ENCODE measurements around the gene ZSCAN5C. TPM values are rescaled to one million over a fixed set of nuclear protein-coding genes. Genes with fewer than 3 reads are reported as not detected.
"Not testable (repeated sequence)": the region's sequence is repeated elsewhere in the genome, so short reads cannot be mapped to it uniquely, and the experiment has no call there.

Gene ZSCAN5C
- total and polyA plus RNA-seq, 2 donors (not counting 1 experiment from before 2014, with no cell fraction given) = not detected

DNA sequence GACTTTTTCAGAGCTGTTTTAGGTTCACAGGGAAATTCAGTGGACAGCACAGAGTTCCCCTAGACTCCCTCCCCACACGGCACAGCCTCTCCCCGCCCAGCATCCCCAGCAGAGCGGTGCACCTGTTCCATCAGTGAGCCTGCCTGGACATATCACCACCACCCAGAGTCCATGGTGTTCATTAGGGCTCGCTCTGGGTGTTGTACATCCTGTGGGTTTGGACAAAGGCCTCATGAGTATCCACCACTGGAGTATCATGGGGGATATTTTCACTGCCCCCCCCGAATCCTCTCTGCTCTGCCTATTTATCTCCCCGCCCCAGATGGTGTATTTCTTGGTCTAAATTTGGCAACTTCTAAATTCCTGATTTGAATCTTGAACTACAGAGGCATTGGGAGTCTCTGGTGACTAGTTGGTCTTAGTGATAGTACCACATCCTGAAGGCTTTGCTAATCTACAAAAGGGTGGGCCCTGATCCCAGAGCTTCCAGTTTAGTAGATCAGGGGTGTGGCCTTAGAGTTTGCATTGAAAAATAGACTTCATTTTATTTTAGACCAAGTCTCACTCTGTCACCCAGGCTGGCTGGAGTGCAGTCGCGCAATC lies 46.8 kb downstream of the ZSCAN5C start:
- ATAC-seq (ENCODE audit: low read depth); H3K4me1 ChIP-seq (ENCODE audit: control insufficient read depth in 2 of 2, insufficient read depth in 2 of 2, low read length in 2 of 2); DNase-seq; H3K9ac ChIP-seq (ENCODE audit: low read length); H3K4me3 ChIP-seq (ENCODE audit: control extremely low read depth in 1 of 5, extremely low read depth in 1 of 5, insufficient read depth in 1 of 5, low read depth in 2 of 5, low read length in 4 of 5); H4K20me1 ChIP-seq (ENCODE audit: control insufficient read depth, insufficient read depth, low read length, poor library complexity, severe bottlenecking); POLR2A ChIA-PET; intact Hi-C loops (cut with micrococcal nuclease); H3K4me1 Mint-ChIP-seq; H3K9me3 ChIP-seq (ENCODE audit: control extremely low read depth in 1 of 3, control insufficient read depth in 2 of 3, insufficient read depth in 1 of 3, low read length in 2 of 3); H3K27me3 Mint-ChIP-seq; H3K36me3 ChIP-seq (replicated peaks in 1 of 2; ENCODE audit: control extremely low read depth in 1 of 2, control insufficient read depth in 1 of 2, extremely low read depth in 1 of 2, insufficient read depth in 2 of 2, low read length in 1 of 2); H3K27me3 ChIP-seq (replicated peaks in 1 of 4; ENCODE audit: control extremely low read depth in 1 of 4, control insufficient read depth in 3 of 4, insufficient read depth in 4 of 4, low read length in 3 of 4); H3K79me2 ChIP-seq (ENCODE audit: control insufficient read depth, insufficient read depth, low read length); H2AFZ ChIP-seq (ENCODE audit: insufficient read depth, low read depth, low read length, poor library complexity, severe bottlenecking); H3K27ac ChIP-seq (ENCODE audit: low read length in 2 of 2); H3K4me3 Mint-ChIP-seq; H3K9me3 Mint-ChIP-seq (ENCODE audit: insufficient read depth); H3K27ac Mint-ChIP-seq; H3K4me2 ChIP-seq (replicated peaks; ENCODE audit: low read depth, low read length, poor library complexity, severe bottlenecking): not testable (repeated sequence)
- CTCF ChIA-PET = interaction anchor here (0.6 kb wide), 1 partner anchor 11 kb away, joined by 3 read pairs; no protein-coding TSS in a partner anchor
- 94% methylated on average over 2 of the region's 8 CpGs for WGBS (ENCODE audit: insufficient coverage)

DNA sequence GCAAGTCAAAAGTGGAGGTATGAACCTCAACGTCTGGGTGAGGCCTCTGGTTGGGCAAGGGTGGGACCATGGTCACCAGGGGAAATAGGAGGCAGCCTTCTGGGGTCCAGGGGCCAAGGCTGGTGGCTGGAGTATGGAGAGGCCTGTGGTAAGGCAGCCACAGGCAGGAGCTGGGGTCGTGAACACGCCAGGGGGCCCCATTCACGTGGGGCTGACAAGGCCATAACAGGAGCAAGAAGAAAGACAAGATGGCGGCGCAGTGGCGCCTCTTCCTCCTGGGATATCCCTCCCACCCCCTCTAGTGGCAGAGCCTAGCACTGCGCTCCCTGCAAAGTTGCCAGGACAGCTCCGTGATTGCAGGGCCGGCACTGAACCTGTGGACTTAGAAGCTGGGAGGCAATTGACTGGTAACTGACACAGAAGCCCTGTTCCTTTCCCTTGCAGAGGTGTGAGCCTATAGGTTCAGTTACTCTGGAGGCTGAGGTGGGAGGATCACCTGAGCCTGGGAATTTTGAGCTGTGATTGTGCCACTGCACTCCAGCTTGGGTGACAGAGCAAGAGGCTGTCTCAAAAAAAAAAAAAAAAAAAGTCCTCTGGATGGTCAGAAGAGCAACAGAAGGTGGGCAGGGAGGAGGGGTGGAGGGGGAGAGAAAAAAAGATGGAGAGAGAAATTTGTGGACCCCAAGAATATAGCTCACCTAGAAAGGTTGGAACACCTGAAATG lies 50.8 kb downstream of the ZSCAN5C start:
- H3K9me3 Mint-ChIP-seq (ENCODE audit: insufficient read depth) = no peaks in the 10 kb centered on the region
- no peaks in the 10 kb centered on the region for H3K79me2 ChIP-seq (ENCODE audit: control insufficient read depth, insufficient read depth, low read length)
- no peaks in the 10 kb centered on the region for H3K4me1 Mint-ChIP-seq
- peaks cover 0 to 6% (median 0%) of the 10 kb centered on the region in 3 donors for H3K9me3 ChIP-seq (ENCODE audit: control extremely low read depth in 1 of 3, control insufficient read depth in 2 of 3, insufficient read depth in 1 of 3, low read length in 2 of 3)
- peak overlapping the region; percentile 65 for H2AFZ ChIP-seq (ENCODE audit: insufficient read depth, low read depth, low read length, poor library complexity, severe bottlenecking)
- no peaks in the 10 kb centered on the region for H3K27me3 Mint-ChIP-seq
- no peak overlapping the region for H3K4me3 ChIP-seq (ENCODE audit: control extremely low read depth in 1 of 5, extremely low read depth in 1 of 5, insufficient read depth in 1 of 5, low read depth in 2 of 5, low read length in 4 of 5)
- peak; percentile 76 for ATAC-seq (ENCODE audit: low read depth)
- H3K9ac ChIP-seq (ENCODE audit: low read length) = no peak overlapping the region
- no peaks in the 10 kb centered on the region for H3K36me3 ChIP-seq (replicated peaks in 1 of 2; ENCODE audit: control extremely low read depth in 1 of 2, control insufficient read depth in 1 of 2, extremely low read depth in 1 of 2, insufficient read depth in 2 of 2, low read length in 1 of 2)
- CTCF ChIA-PET = interaction anchor here (0.7 to 7.1 kb wide), 36 partner anchors 8 to 543 kb away, joined by 3 to 163 read pairs (median 6); no protein-coding TSS in a partner anchor
- intact Hi-C loops (cut with micrococcal nuclease) = loop anchor here (1.0 kb wide), 2 partner anchors 80 to 177 kb away; no protein-coding TSS in a partner anchor
- H3K27ac ChIP-seq (ENCODE audit: low read length in 2 of 2) = no peak overlapping the region
- H3K4me1 ChIP-seq (ENCODE audit: control insufficient read depth in 2 of 2, insufficient read depth in 2 of 2, low read length in 2 of 2) = peaks cover 0 to 2% of the 10 kb centered on the region in 2 donors
- no peaks in the 10 kb centered on the region for H3K27me3 ChIP-seq (replicated peaks in 1 of 4; ENCODE audit: control extremely low read depth in 1 of 4, control insufficient read depth in 3 of 4, insufficient read depth in 4 of 4, low read length in 3 of 4)
- H3K4me2 ChIP-seq (replicated peaks; ENCODE audit: low read depth, low read length, poor library complexity, severe bottlenecking) = peak overlapping the region; percentile 6
- TF ChIP-seq EZH2 (IDR thresholded peaks at IDR 0.05; ENCODE audit: borderline replicate concordance, insufficient read depth, low read depth, low read length, poor library complexity, severe bottlenecking) = no peak
- TF ChIP-seq, protein P1, sequence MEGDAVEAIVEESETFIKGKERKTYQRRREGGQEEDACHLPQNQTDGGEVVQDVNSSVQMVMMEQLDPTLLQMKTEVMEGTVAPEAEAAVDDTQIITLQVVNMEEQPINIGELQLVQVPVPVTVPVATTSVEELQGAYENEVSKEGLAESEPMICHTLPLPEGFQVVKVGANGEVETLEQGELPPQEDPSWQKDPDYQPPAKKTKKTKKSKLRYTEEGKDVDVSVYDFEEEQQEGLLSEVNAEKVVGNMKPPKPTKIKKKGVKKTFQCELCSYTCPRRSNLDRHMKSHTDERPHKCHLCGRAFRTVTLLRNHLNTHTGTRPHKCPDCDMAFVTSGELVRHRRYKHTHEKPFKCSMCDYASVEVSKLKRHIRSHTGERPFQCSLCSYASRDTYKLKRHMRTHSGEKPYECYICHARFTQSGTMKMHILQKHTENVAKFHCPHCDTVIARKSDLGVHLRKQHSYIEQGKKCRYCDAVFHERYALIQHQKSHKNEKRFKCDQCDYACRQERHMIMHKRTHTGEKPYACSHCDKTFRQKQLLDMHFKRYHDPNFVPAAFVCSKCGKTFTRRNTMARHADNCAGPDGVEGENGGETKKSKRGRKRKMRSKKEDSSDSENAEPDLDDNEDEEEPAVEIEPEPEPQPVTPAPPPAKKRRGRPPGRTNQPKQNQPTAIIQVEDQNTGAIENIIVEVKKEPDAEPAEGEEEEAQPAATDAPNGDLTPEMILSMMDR (IDR thresholded peaks at IDR 0.05) = peak; percentile 73
- DNase-seq = peak; percentile 76
- peak overlapping the region; percentile 63 for H3K27ac Mint-ChIP-seq
- no peak overlapping the region for H3K4me3 Mint-ChIP-seq
- WGBS (ENCODE audit: insufficient coverage) = 47% methylated on average over 10 of the region's 10 CpGs
- POLR2A ChIA-PET = no interaction called here
- H4K20me1 ChIP-seq (ENCODE audit: control insufficient read depth, insufficient read depth, low read length, poor library complexity, severe bottlenecking) = no peaks in the 10 kb centered on the region

Data from B cell (primary cell).